B cell (primary cell): ENCODE results near the gene PDK2. TPM values are rescaled to one million over a fixed set of nuclear protein-coding genes. Genes with fewer than 3 reads are reported as not detected.

ENCODE experiments used
- ATAC-seq: fragments of 200-7000 bp; cut with Tn5 transposase; one replicate; pipeline ENCODE4 v1.10.0; 2021; ENCODE audit warnings: low read depth, mild to moderate bottlenecking, moderate number of reproducible peaks, moderate library complexity
- CTCF ChIA-PET: fragments of 350-600 bp; sonication (Branson Sonifier 250); formaldehyde crosslinking; loops from one replicate; lab custom pipeline; 2021; ENCODE audit warnings: antibody characterized with exemption, inconsistent platforms; lab: Charles Lee
- POLR2A ChIA-PET: fragments of 350-600 bp; sonication (Branson Sonifier 250); formaldehyde crosslinking; loops from one replicate; lab custom pipeline; 2021; ENCODE audit warnings: antibody characterized with exemption; lab: Charles Lee
- DNase-seq: peaks from one replicate; pipeline ENCODE4 v3.0.0; 2013
- H2AFZ ChIP-seq: 2 replicates; pipeline ENCODE4 v1.6.1; 2012; ENCODE audit warnings: mild to moderate bottlenecking, low read depth, low read length; ENCODE audit not compliant: insufficient read depth, poor library complexity, severe bottlenecking
- H3K27ac ChIP-seq, 2 donors: 1 replicate in 1 of 2; 2 replicates in 1 of 2; pipeline ENCODE4 v1.5.1; 2012 to 2013; ENCODE audit warnings: low read length in 2 of 2, mild to moderate bottlenecking in 2 of 2, moderate library complexity in 1 of 2
- H3K27me3 ChIP-seq, 4 experiments: fragments of 200-600 bp in 1 of 4; sonication (generic) in 1 of 4; replicated peaks in 1 of 4; 1 replicate in 2 of 4; 2 replicates in 2 of 4; pipeline versions ENCODE4 v1.6.1 to v1.7.0; 2013 to 2016; ENCODE audit warnings: low read length in 3 of 4, mild to moderate bottlenecking in 2 of 4, mixed read lengths in 1 of 4, moderate library complexity in 1 of 4; ENCODE audit not compliant: insufficient read depth in 4 of 4, control insufficient read depth in 3 of 4; ENCODE audit errors: control extremely low read depth in 1 of 4
- H3K36me3 ChIP-seq, 2 experiments: replicated peaks in 1 of 2; 1 replicate in 1 of 2; 2 replicates in 1 of 2; pipeline versions ENCODE4 v1.6.1 to v1.7.1; 2013; ENCODE audit warnings: low read length in 1 of 2; ENCODE audit not compliant: insufficient read depth in 2 of 2, control insufficient read depth in 1 of 2; ENCODE audit errors: control extremely low read depth in 1 of 2, extremely low read depth in 1 of 2
- H3K4me1 ChIP-seq, 2 donors: fragments of 200-600 bp in 1 of 2; sonication (generic) in 1 of 2; 1 replicate in 1 of 2; 2 replicates in 1 of 2; pipeline versions ENCODE4 v1.5.1 to v1.6.1; 2013 to 2017; ENCODE audit warnings: low read length in 2 of 2; ENCODE audit not compliant: control insufficient read depth in 2 of 2, insufficient read depth in 2 of 2
- H3K4me2 ChIP-seq: replicated peaks from 2 replicates; pipeline ENCODE3; 2012; ENCODE audit warnings: mild to moderate bottlenecking, low read depth, low read length; ENCODE audit not compliant: poor library complexity, severe bottlenecking
- H3K4me3 ChIP-seq, 5 experiments: fragments of 200-600 bp in 1 of 5; sonication (generic) in 1 of 5; 1 replicate in 3 of 5; 2 replicates in 2 of 5; pipeline versions ENCODE4 v1.5.1 to v1.7.0; 2011 to 2016; ENCODE audit warnings: low read length in 4 of 5, mild to moderate bottlenecking in 4 of 5, low read depth in 2 of 5, control low read depth in 1 of 5, moderate library complexity in 1 of 5; ENCODE audit not compliant: insufficient read depth in 1 of 5; ENCODE audit errors: control extremely low read depth in 1 of 5, extremely low read depth in 1 of 5
- H3K79me2 ChIP-seq: fragments of 200-600 bp; sonication (generic); one replicate; pipeline ENCODE4 v1.6.0; 2016; ENCODE audit warnings: low read length; ENCODE audit not compliant: control insufficient read depth, insufficient read depth
- H3K9ac ChIP-seq: fragments of 200-600 bp; sonication (generic); 2 replicates; pipeline ENCODE4 v1.6.1; 2017; ENCODE audit warnings: mild to moderate bottlenecking, low read length, moderate library complexity
- H3K9me3 ChIP-seq, 3 donors: one replicate each; pipeline versions ENCODE4 v1.6.1 to v1.7.1; 2013; ENCODE audit warnings: low read length in 2 of 3; ENCODE audit not compliant: control insufficient read depth in 2 of 3, insufficient read depth in 1 of 3; ENCODE audit errors: control extremely low read depth in 1 of 3
- H4K20me1 ChIP-seq: 2 replicates; pipeline ENCODE4 v1.6.0; 2012; ENCODE audit warnings: mild to moderate bottlenecking, low read length; ENCODE audit not compliant: insufficient read depth, control insufficient read depth, poor library complexity, severe bottlenecking
- H3K27ac Mint-ChIP-seq: one replicate; pipeline ENCODE4 v1.8.0; 2021; ENCODE audit warnings: mixed read lengths
- H3K27me3 Mint-ChIP-seq: one replicate; pipeline ENCODE4 v1.8.0; 2021; ENCODE audit warnings: mixed read lengths
- H3K4me1 Mint-ChIP-seq: one replicate; pipeline ENCODE4 v1.8.0; 2021; ENCODE audit warnings: mixed read lengths
- H3K4me3 Mint-ChIP-seq: one replicate; pipeline ENCODE4 v1.8.0; 2021; ENCODE audit warnings: mixed read lengths
- H3K9me3 Mint-ChIP-seq: one replicate; pipeline ENCODE4 v1.8.0; 2022; ENCODE audit warnings: mixed read lengths; ENCODE audit not compliant: insufficient read depth
- CTCF ChIP-seq: fragments of 200-600 bp; IDR thresholded peaks from one replicate; pipeline ENCODE4 v1.8.0; 2022; ENCODE audit warnings: antibody characterized with exemption, mild to moderate bottlenecking
- EZH2 ChIP-seq: IDR thresholded peaks from 2 replicates; pipeline ENCODE4 v1.6.1; 2012; ENCODE audit warnings: borderline replicate concordance, low read depth, mild to moderate bottlenecking, moderate library complexity, low read length; ENCODE audit not compliant: insufficient read depth, poor library complexity, severe bottlenecking
- WGBS: methylation state at CpG from one replicate; pipeline ENCODE4 v1.1.5; 2013; ENCODE audit warnings: missing lambda C conversion rate; ENCODE audit not compliant: insufficient coverage; 5-methylcytosine and 5-hydroxymethylcytosine counted together
- intact Hi-C: fragments of 100-400 bp; cut with micrococcal nuclease; formaldehyde crosslinking; loops from one replicate; pipeline ENCODE4 v1.10.0; 2022
- polyA plus RNA-seq: library from polyadenylated mRNA; depleted of rRNA; stranded (reverse); fragments of >200 nt; gene quantifications from 2 replicates; pipeline ENCODE4 v1.2.3, GENCODE V29; 2012
- total RNA-seq, 2 donors: library from RNA; stranded (reverse); fragments of 120-200 nt in 1 of 2; gene quantifications; 1 replicate in 1 of 2; 2 replicates in 1 of 2; pipeline versions ENCODE4 v1.2.3 to v1.2.4, GENCODE V29; 2013 to 2022

The PDK2 gene
- total and polyA plus RNA-seq, 2 donors (not counting 1 experiment from before 2014, with no cell fraction given), result 35.2 to 73.2 TPM

DNA sequence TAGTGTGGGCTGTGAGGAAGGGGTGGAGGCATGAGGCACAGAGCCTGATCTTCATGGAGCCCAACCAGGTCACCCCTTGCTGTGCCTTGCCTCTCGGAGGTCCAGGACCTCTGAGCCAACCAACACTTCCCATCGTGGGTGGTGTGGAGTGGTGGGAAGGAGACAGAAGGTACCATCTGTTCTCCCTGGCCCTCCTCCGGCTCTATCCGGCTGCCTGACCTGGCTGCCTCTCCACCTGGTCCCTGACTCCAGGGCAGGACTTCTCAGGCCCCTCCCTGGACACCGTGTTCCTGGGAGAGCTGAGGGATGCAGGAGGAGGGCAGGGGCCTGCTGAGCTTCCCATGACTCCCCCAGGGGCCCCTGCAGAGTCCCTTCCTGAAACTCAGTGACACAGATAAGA lies 3.9 kb downstream of the PDK2 start:
- 57% methylated on average over 1 of the region's 5 CpGs for WGBS
- POLR2A ChIA-PET, result no interaction called here
- peaks cover 24% of the 10 kb centered on the region for H3K4me1 Mint-ChIP-seq
- Histone ChIP-seq H3K9me3 (no peaks in the 10 kb centered on the region), H3K36me3 (peaks cover 0 to 44% of the 10 kb centered on the region in 2 experiments), H2AFZ (no peak overlapping the region), H3K4me2 (no peak overlapping the region), H3K9ac (no peak overlapping the region), H3K27ac (no peak overlapping the region), H3K4me3 (no peak overlapping the region), H3K4me1 (peaks cover 8 to 18% of the 10 kb centered on the region in 2 donors), H3K27me3 (no peaks in the 10 kb centered on the region), H4K20me1 (peaks cover 25% of the 10 kb centered on the region), H3K79me2 (peaks cover 13% of the 10 kb centered on the region)
- ATAC-seq (no peak), DNase-seq (no peak)
- TF ChIP-seq CTCF, result no peak
- no peak for TF ChIP-seq EZH2
- CTCF ChIA-PET, result interaction anchor here (1.9 to 2.9 kb wide), 2 partner anchors 11 to 62 kb away, joined by 8 to 11 read pairs; no protein-coding TSS in a partner anchor
- no peak overlapping the region for H3K27ac Mint-ChIP-seq
- intact Hi-C loops, result loop anchor here (10.0 kb wide), 1 partner anchor 276 kb away; the partner anchor contains the start of genes EME1 and MRPL27
- no peak overlapping the region for H3K4me3 Mint-ChIP-seq
- H3K9me3 Mint-ChIP-seq, result no peaks in the 10 kb centered on the region
- H3K27me3 Mint-ChIP-seq, result no peaks in the 10 kb centered on the region

DNA sequence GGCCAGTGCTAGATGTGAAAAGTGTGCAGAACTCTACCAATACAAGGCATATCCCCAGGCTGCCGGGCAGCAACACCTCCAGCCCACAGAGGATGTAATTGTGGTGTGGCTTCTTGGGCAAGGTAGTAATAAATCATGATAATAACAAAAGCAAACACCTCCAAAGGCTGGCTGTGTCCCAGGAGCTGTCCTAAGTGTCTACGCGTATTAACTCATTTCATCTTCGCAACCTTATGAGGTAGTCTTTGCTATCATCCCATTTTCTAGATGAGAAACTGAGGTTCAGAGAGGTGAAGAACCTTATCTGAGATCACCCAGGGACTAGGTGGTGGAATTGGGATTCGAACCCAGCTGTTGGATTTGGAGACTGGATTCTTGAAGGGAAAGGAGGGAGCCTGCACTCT lies 5.3 kb downstream of the PDK2 start:
- intact Hi-C loops, result no loop called here
- no peak overlapping the region for H3K27ac Mint-ChIP-seq
- no peaks in the 10 kb centered on the region for H3K27me3 ChIP-seq
- no peaks in the 10 kb centered on the region for H3K9me3 Mint-ChIP-seq
- H3K79me2 ChIP-seq, result peaks cover 10% of the 10 kb centered on the region
- ChIA-PET POLR2A (no interaction called here), CTCF (interaction anchor here (1.2 to 2.9 kb wide), 3 partner anchors 13 to 61 kb away, joined by 3 to 11 read pairs (median 8); no protein-coding TSS in a partner anchor)
- DNase-seq, result no peak
- H3K4me1 Mint-ChIP-seq, result peaks cover 14% of the 10 kb centered on the region
- peaks cover 0 to 50% of the 10 kb centered on the region in 2 experiments for H3K36me3 ChIP-seq
- no peak overlapping the region for H3K4me2 ChIP-seq
- no peak overlapping the region for H2AFZ ChIP-seq
- WGBS, result 90% methylated on average over 1 of the region's 5 CpGs
- no peak overlapping the region for H3K9ac ChIP-seq
- no peak for ATAC-seq
- H3K27me3 Mint-ChIP-seq, result no peaks in the 10 kb centered on the region
- no peak overlapping the region for H3K4me3 Mint-ChIP-seq
- TF ChIP-seq CTCF, result no peak
- no peak for TF ChIP-seq EZH2
- no peak overlapping the region for H3K4me3 ChIP-seq
- no peak overlapping the region for H3K27ac ChIP-seq
- H3K9me3 ChIP-seq, result no peaks in the 10 kb centered on the region
- H3K4me1 ChIP-seq, result peaks cover 8 to 16% of the 10 kb centered on the region in 2 donors
- H4K20me1 ChIP-seq, result peaks cover 25% of the 10 kb centered on the region
